Smooth muscle cell of the pulmonary artery (primary cell): ENCODE measurements around the gene OOSP1. TPM values are rescaled to one million over a fixed set of nuclear protein-coding genes. Genes with fewer than 3 reads are reported as not detected.

Experiments used
- total RNA-seq: library from RNA; depleted of rRNA; stranded (reverse); fragments of >200 nt; gene quantifications from 2 replicates; pipeline ENCODE4 v1.2.3, GENCODE V29; 2014

The OOSP1 gene
- total RNA-seq, result not detected in 2 replicates

GRCh38 chr11:59938132-59938531 lies at the start of gene OOSP1:
OOSP1 (plus strand) TSS chr11:59938432; CDS start chr11:59938455, 23 bp downstream.

GRCh38 chr11:59963733-59964132 lies 25.5 kb downstream of the OOSP1 start, which contains the start of gene OOSP4A:
OOSP4A (plus strand) TSS chr11:59964033; CDS start chr11:59964033, 0 bp downstream.

Other genes with a start within 250 kb of the OOSP1 start
- gene OR10V1, start 224.6 kb upstream of the OOSP1 start, total RNA-seq, result not detected in 2 replicates
- gene STX3, start 183.1 kb upstream of the OOSP1 start, total RNA-seq, result 11.5 and 20.2 TPM in 2 replicates
- gene MRPL16, start 127.7 kb upstream of the OOSP1 start, total RNA-seq, result 25.7 and 26.9 TPM in 2 replicates
- not detected in 2 replicates for gene CBLIF, start 92.9 kb upstream of the OOSP1 start, total RNA-seq
- gene TCN1, start 71.9 kb upstream of the OOSP1 start, total RNA-seq, result not detected in 2 replicates
- not detected in 2 replicates for gene OOSP3, start 59.6 kb upstream of the OOSP1 start, total RNA-seq
- gene OOSP4A, start 25.6 kb downstream of the OOSP1 start, total RNA-seq, result not detected in 2 replicates
- not detected in 2 replicates for gene OOSP4B, start 78.7 kb downstream of the OOSP1 start, total RNA-seq
- gene OOSP2, start 102.0 kb downstream of the OOSP1 start, total RNA-seq, result not detected in 2 replicates
- gene MS4A3, start 118.2 kb downstream of the OOSP1 start, total RNA-seq, result not detected in 2 replicates
- 0.03 TPM in 1 of 2 replicates, not detected in the other for gene MS4A2, start 150.2 kb downstream of the OOSP1 start, total RNA-seq
- gene MS4A6A, start 244.7 kb downstream of the OOSP1 start, total RNA-seq, result not detected in 2 replicates